Keratinocyte (primary cell): ENCODE data around the gene ITGB4. TPM values are rescaled to one million over a fixed set of nuclear protein-coding genes. Genes with fewer than 3 reads are reported as not detected.

ENCODE experiments used
- DNase-seq: peaks from one replicate; pipeline ENCODE4 v3.0.0-alpha.2; 2011; ENCODE audit warnings: low read depth, missing footprints, low spot score
- FAIRE-seq: peaks from 2 replicates; lab custom pipeline; 2011; peaks lifted over from hg19 to GRCh38; lab: Jason Lieb, UNC
- H2AFZ ChIP-seq: 2 replicates; pipeline ENCODE4 v1.6.0; 2012; ENCODE audit warnings: low read length, control low read depth, inconsistent platforms; ENCODE audit not compliant: control insufficient read depth
- H3K27ac ChIP-seq: 2 replicates; pipeline ENCODE4 v1.5.1; 2011; ENCODE audit warnings: low read length; ENCODE audit not compliant: control insufficient read depth, insufficient read depth
- H3K27me3 ChIP-seq: 3 replicates; pipeline ENCODE4 v1.6.0; 2011; ENCODE audit warnings: low read length; ENCODE audit not compliant: control insufficient read depth, insufficient read depth; ENCODE audit errors: extremely low read depth
- H3K36me3 ChIP-seq, 2 experiments: 2 replicates in 1 of 2; 3 replicates in 1 of 2; pipeline ENCODE4 v1.5.1; 2011; ENCODE audit warnings: low read length in 2 of 2, mild to moderate bottlenecking in 1 of 2; ENCODE audit not compliant: control insufficient read depth in 2 of 2, insufficient read depth in 2 of 2; ENCODE audit errors: extremely low read depth in 1 of 2
- H3K4me1 ChIP-seq: 3 replicates; pipeline ENCODE4 v1.5.1; 2011; ENCODE audit warnings: low read length; ENCODE audit not compliant: control insufficient read depth, insufficient read depth; ENCODE audit errors: extremely low read depth
- H3K4me2 ChIP-seq: 3 replicates; pipeline ENCODE4 v1.6.0; 2011; ENCODE audit warnings: low read depth, low read length; ENCODE audit not compliant: control insufficient read depth, insufficient read depth; ENCODE audit errors: extremely low read depth
- H3K4me3 ChIP-seq, 3 experiments: fragments of 200-600 bp in 1 of 3; sonication (generic) in 1 of 3; 2 replicates in 2 of 3; 3 replicates in 1 of 3; pipeline ENCODE4 v1.5.1; 2011 to 2016; ENCODE audit warnings: low read length in 3 of 3, mild to moderate bottlenecking in 3 of 3, control low read depth in 2 of 3, inconsistent platforms in 1 of 3, low read depth in 1 of 3, mixed read lengths in 1 of 3, mixed run types in 1 of 3, moderate library complexity in 1 of 3; ENCODE audit not compliant: control insufficient read depth in 2 of 3, insufficient read depth in 2 of 3; ENCODE audit errors: extremely low read depth in 1 of 3
- H3K79me2 ChIP-seq: 2 replicates; pipeline ENCODE4 v1.6.0; 2012; ENCODE audit warnings: low read length; ENCODE audit not compliant: control insufficient read depth, insufficient read depth
- H3K9ac ChIP-seq: 3 replicates; pipeline ENCODE4 v1.6.0; 2011; ENCODE audit warnings: low read length; ENCODE audit not compliant: control insufficient read depth, insufficient read depth; ENCODE audit errors: extremely low read depth
- H3K9me1 ChIP-seq: 3 replicates; pipeline ENCODE4 v1.6.0; 2011; ENCODE audit warnings: low read length; ENCODE audit not compliant: control insufficient read depth, insufficient read depth; ENCODE audit errors: extremely low read depth
- H3K9me3 ChIP-seq: 2 replicates; pipeline ENCODE4 v1.5.1; 2012; ENCODE audit warnings: low read depth, low read length; ENCODE audit not compliant: control insufficient read depth
- H4K20me1 ChIP-seq: 3 replicates; pipeline ENCODE4 v1.6.0; 2011; ENCODE audit warnings: low read length; ENCODE audit not compliant: control insufficient read depth, insufficient read depth; ENCODE audit errors: extremely low read depth
- EZH2 ChIP-seq: IDR thresholded peaks from one replicate; pipeline ENCODE4 v1.6.1; 2012; ENCODE audit warnings: inconsistent platforms, mild to moderate bottlenecking, low read length, moderate library complexity
- dilution Hi-C: fragments of 300-500 bp; cut with MboI; formaldehyde crosslinking; loops from one replicate; pipeline ENCODE4 v1.7.0; 2020; ENCODE audit warnings: low sequenced_read_pairs; ENCODE audit not compliant: extremely low pct_ligation_motif_present
- polyA plus RNA-seq, 5 experiments: library from polyadenylated mRNA; depleted of rRNA in 3 of 5; stranded (reverse) in 3 of 5; stranded (forward) in 1 of 5; unstranded in 1 of 5; fragments of >200 nt; gene quantifications; 1 replicate in 1 of 5; 2 replicates in 3 of 5; 3 replicates in 1 of 5; pipeline versions ENCODE4 v1.2.1 to v1.2.3, GENCODE V29; 2011 to 2012; ENCODE audit warnings: missing spikeins in 2 of 5, low read depth in 1 of 5, low replicate concordance in 1 of 5
- TF ChIP-seq, protein P1 (sequence below), 3 experiments: IDR thresholded peaks in 1 of 3; conservative IDR thresholded peaks in 1 of 3; optimal IDR thresholded peaks in 1 of 3; 2 replicates in 2 of 3; 3 replicates in 1 of 3; pipeline versions ENCODE3 to v1.5.1; 2011; ENCODE audit warnings: low read length in 3 of 3, mild to moderate bottlenecking in 3 of 3, moderate library complexity in 2 of 3, control low read depth in 1 of 3, inconsistent platforms in 1 of 3; ENCODE audit not compliant: insufficient read depth in 2 of 3; ENCODE audit errors: extremely low read depth in 1 of 3

Gene ITGB4
- polyA plus RNA-seq, 1 donor (not counting 4 experiments of a cell fraction or from before 2014, with no cell fraction given), result 761 TPM

DNA sequence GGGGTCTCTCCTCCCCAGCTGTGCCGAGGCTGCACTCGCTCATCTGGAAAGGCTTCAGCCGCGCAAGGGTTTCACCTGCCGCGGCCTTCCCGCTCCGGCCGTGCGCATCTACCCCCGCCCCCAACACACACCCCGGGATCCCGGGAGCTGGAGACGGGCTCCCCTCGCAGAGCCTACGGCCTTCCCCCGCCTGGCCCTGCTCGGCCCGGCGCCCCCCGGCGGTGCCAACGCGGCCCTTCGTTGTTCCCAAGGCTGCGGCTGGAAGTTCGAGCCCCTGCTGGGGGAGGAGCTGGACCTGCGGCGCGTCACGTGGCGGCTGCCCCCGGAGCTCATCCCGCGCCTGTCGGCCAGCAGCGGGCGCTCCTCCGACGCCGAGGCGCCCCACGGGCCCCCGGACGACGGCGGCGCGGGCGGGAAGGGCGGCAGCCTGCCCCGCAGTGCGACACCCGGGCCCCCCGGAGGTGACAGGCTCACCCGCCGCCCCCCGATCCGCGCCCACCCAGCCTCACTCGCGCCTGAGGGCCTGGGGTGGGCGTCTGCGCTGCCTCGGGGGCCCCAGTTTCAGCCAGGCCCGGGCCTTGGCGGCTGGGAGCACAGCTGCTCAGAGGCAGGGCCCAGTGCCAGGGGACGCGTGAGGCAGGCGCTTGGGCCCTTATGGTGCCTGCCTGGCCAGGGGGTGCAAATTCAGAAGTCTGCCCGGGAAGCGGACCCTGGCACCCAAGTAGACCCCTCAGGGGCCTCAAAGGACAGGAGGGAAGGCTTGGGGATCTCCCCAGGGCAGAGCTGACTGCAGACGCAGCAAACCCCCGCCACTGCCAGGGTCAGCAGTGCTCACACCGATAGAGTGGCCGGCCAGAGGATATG is 32.5 kb downstream of the ITGB4 start:
- H3K27ac ChIP-seq, result no peak overlapping the region
- no peak overlapping the region for H3K4me2 ChIP-seq
- H3K4me1 ChIP-seq, result no peaks in the 10 kb centered on the region
- no peaks in the 10 kb centered on the region for H3K9me3 ChIP-seq
- no peak for FAIRE-seq
- no peak overlapping the region for H3K9ac ChIP-seq
- H3K27me3 ChIP-seq, result no peaks in the 10 kb centered on the region
- no peak overlapping the region for H3K4me3 ChIP-seq
- no peaks in the 10 kb centered on the region for H3K9me1 ChIP-seq
- dilution Hi-C loops, result no loop called here
- peaks cover 18% of the 10 kb centered on the region for H3K79me2 ChIP-seq
- TF ChIP-seq, protein P1, sequence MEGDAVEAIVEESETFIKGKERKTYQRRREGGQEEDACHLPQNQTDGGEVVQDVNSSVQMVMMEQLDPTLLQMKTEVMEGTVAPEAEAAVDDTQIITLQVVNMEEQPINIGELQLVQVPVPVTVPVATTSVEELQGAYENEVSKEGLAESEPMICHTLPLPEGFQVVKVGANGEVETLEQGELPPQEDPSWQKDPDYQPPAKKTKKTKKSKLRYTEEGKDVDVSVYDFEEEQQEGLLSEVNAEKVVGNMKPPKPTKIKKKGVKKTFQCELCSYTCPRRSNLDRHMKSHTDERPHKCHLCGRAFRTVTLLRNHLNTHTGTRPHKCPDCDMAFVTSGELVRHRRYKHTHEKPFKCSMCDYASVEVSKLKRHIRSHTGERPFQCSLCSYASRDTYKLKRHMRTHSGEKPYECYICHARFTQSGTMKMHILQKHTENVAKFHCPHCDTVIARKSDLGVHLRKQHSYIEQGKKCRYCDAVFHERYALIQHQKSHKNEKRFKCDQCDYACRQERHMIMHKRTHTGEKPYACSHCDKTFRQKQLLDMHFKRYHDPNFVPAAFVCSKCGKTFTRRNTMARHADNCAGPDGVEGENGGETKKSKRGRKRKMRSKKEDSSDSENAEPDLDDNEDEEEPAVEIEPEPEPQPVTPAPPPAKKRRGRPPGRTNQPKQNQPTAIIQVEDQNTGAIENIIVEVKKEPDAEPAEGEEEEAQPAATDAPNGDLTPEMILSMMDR (optimal IDR thresholded peaks at IDR 0.05 in 1 of 3, IDR thresholded peaks at IDR 0.05 in 1 of 3, conservative IDR thresholded peaks at IDR 0.05 in 1 of 3; ENCODE audit: extremely low read depth in 1 of 3, insufficient read depth in 2 of 3, low read length in 3 of 3), result no peak
- TF ChIP-seq EZH2, result no peak
- H2AFZ ChIP-seq, result no peak overlapping the region
- H4K20me1 ChIP-seq, result peaks cover 91% of the 10 kb centered on the region
- no peak for DNase-seq
- peaks cover 66 to 83% of the 10 kb centered on the region in 2 experiments for H3K36me3 ChIP-seq

DNA sequence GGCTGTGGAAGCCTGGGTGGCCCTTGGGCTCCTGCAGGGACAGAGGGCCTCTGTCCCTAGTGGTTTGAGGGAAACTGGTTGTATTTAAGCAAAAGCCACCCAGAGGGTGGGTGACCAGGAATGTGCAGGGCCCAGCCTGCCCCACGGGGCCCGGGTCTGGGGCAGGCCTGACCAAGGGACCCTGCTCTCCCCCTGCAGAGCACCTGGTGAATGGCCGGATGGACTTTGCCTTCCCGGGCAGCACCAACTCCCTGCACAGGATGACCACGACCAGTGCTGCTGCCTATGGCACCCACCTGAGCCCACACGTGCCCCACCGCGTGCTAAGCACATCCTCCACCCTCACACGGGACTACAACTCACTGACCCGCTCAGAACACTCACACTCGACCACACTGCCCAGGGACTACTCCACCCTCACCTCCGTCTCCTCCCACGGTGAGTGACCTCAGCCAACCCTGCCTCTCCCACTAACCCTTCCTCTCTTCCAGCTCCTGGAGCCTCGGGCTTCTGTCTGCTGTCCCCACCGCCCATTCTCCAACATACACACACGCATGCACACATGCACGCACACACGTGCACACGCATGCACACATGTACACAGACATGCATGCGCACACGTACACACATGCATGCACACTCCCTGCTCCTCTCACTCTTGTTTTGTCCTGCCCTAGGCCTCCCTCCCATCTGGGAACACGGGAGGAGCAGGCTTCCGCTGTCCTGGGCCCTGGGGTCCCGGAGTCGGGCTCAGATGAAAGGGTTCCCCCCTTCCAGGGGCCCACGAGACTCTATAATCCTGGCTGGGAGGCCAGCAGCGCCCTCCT is 33.3 kb downstream of the ITGB4 start:
- no peak for DNase-seq
- Histone ChIP-seq H3K36me3 (peaks cover 65 to 80% of the 10 kb centered on the region in 2 experiments), H3K4me2 (no peak overlapping the region), H3K4me3 (no peak overlapping the region), H3K27ac (no peak overlapping the region), H3K4me1 (no peaks in the 10 kb centered on the region), H2AFZ (no peak overlapping the region), H3K79me2 (peaks cover 13% of the 10 kb centered on the region), H3K9ac (no peak overlapping the region), H4K20me1 (peaks cover 83% of the 10 kb centered on the region), H3K27me3 (no peaks in the 10 kb centered on the region), H3K9me1 (no peaks in the 10 kb centered on the region), H3K9me3 (no peaks in the 10 kb centered on the region)
- TF ChIP-seq EZH2, result no peak
- TF ChIP-seq, protein P1 (optimal IDR thresholded peaks at IDR 0.05 in 1 of 3, IDR thresholded peaks at IDR 0.05 in 1 of 3, conservative IDR thresholded peaks at IDR 0.05 in 1 of 3; ENCODE audit: extremely low read depth in 1 of 3, insufficient read depth in 2 of 3, low read length in 3 of 3), result no peak
- dilution Hi-C loops, result no loop called here
- no peak for FAIRE-seq
